SK-N-SH (cell line): ENCODE measurements around the gene ZCCHC17. TPM values are rescaled to one million over a fixed set of nuclear protein-coding genes. Genes with fewer than 3 reads are reported as not detected.

Source experiments
- CTCF ChIA-PET: fragments of 300-600, 350-600 bp; formaldehyde crosslinking; extraction: SDS; loops from one replicate; lab custom pipeline; 2021; lab: Yijun Ruan, JAX
- POLR2A ChIA-PET: fragments of 350-600 bp; sonication (Branson Sonifier 250); formaldehyde crosslinking; extraction: SDS; loops from one replicate; lab custom pipeline; 2020; ENCODE audit warnings: antibody characterized with exemption, inconsistent platforms; lab: Yijun Ruan, JAX
- DNase-seq: peaks from one replicate; pipeline ENCODE4 v3.0.0; 2012
- H2AFZ ChIP-seq: fragments of 200-600 bp; sonication (generic); 2 replicates; pipeline ENCODE4 v1.8.1; 2016; ENCODE audit warnings: antibody characterized with exemption, mild to moderate bottlenecking, low read depth
- H3F3A ChIP-seq: fragments of 200-600 bp; sonication (generic); replicated peaks from 2 replicates; pipeline ENCODE3; 2016; ENCODE audit warnings: antibody characterized with exemption, mild to moderate bottlenecking; ENCODE audit not compliant: insufficient read depth
- H3K27ac ChIP-seq, 2 experiments: fragments of 200-500 bp in 1 of 2; fragments of 200-600 bp in 1 of 2; sonication (Bioruptor generic) in 1 of 2; sonication (generic), shearing (Covaris generic) in 1 of 2; 2 replicates each; pipeline versions ENCODE4 v1.5.1 to v1.6.1; 2014 to 2016; ENCODE audit warnings: low read depth in 2 of 2, inconsistent platforms in 1 of 2, low read length in 1 of 2, mild to moderate bottlenecking in 1 of 2, mixed read lengths in 1 of 2
- H3K27me3 ChIP-seq: fragments of 200-600 bp; sonication (generic), shearing (Covaris generic); 2 replicates; pipeline ENCODE4 v1.6.1; 2016; ENCODE audit warnings: mixed run types; ENCODE audit not compliant: insufficient read depth
- H3K36me3 ChIP-seq, 2 experiments: fragments of 200-500 bp in 1 of 2; fragments of 200-600 bp in 1 of 2; sonication (Bioruptor generic) in 1 of 2; sonication (generic) in 1 of 2; replicated peaks in 1 of 2; 2 replicates each; pipeline versions ENCODE3 to v1.5.1; 2014 to 2016; ENCODE audit warnings: low read length in 1 of 2, mild to moderate bottlenecking in 1 of 2; ENCODE audit not compliant: insufficient read depth in 2 of 2, control insufficient read depth in 1 of 2
- H3K4me1 ChIP-seq, 2 experiments: fragments of 200-500 bp in 1 of 2; fragments of 200-600 bp in 1 of 2; sonication (Bioruptor generic) in 1 of 2; sonication (generic), shearing (Covaris generic) in 1 of 2; 2 replicates each; pipeline versions ENCODE4 v1.5.1 to v1.6.1; 2014 to 2016; ENCODE audit warnings: low read depth in 1 of 2, low read length in 1 of 2, mixed run types in 1 of 2; ENCODE audit not compliant: insufficient read depth in 2 of 2, control insufficient read depth in 1 of 2
- H3K4me2 ChIP-seq: fragments of 200-600 bp; sonication (generic), shearing (Covaris generic); 2 replicates; pipeline ENCODE4 v1.6.1; 2017; ENCODE audit warnings: mixed run types
- H3K4me3 ChIP-seq, 2 experiments: fragments of 200-500 bp in 1 of 2; fragments of 200-600 bp in 1 of 2; sonication (Bioruptor generic) in 1 of 2; sonication (generic), shearing (Covaris generic) in 1 of 2; 2 replicates each; pipeline versions ENCODE4 v1.5.1 to v1.8.1; 2014 to 2016; ENCODE audit warnings: low read depth in 2 of 2, inconsistent platforms in 1 of 2, low read length in 1 of 2, mild to moderate bottlenecking in 1 of 2, mixed read lengths in 1 of 2, moderate library complexity in 1 of 2
- H3K79me2 ChIP-seq: fragments of 200-600 bp; sonication (generic); 2 replicates; pipeline ENCODE4 v1.8.1; 2017; ENCODE audit warnings: mild to moderate bottlenecking; ENCODE audit not compliant: insufficient read depth
- H3K9ac ChIP-seq: fragments of 200-600 bp; sonication (generic); 2 replicates; pipeline ENCODE4 v1.6.1; 2017; ENCODE audit warnings: mixed run types
- H3K9me2 ChIP-seq: fragments of 200-600 bp; sonication (generic); 2 replicates; pipeline ENCODE4 v1.6.1; 2017; ENCODE audit warnings: mixed run types
- H3K9me3 ChIP-seq: fragments of 200-600 bp; sonication (generic); 2 replicates; pipeline ENCODE4 v1.6.1; 2017; ENCODE audit warnings: mixed run types, mild to moderate bottlenecking, moderate library complexity
- H4K20me1 ChIP-seq: fragments of 200-600 bp; sonication (generic); 2 replicates; pipeline ENCODE4 v1.6.1; 2017; ENCODE audit warnings: mild to moderate bottlenecking, mixed run types; ENCODE audit not compliant: insufficient read depth
- ELF1 ChIP-seq: IDR thresholded peaks from 2 replicates; pipeline ENCODE4 v1.4.0; 2012
- EZH2phosphoT487 ChIP-seq: fragments of 200-600 bp; sonication (generic); IDR thresholded peaks from 2 replicates; pipeline ENCODE4 v1.6.1; 2017; ENCODE audit warnings: low read depth, mixed run types, mild to moderate bottlenecking, antibody characterized with exemption, moderate library complexity, borderline replicate concordance
- FOXJ3 ChIP-seq: sonication (generic); formaldehyde crosslinking; IDR thresholded peaks from 2 replicates; pipeline ENCODE4 v1.5.1; 2020; ENCODE audit warnings: mild to moderate bottlenecking, missing genetic modification reagents
- GABPA ChIP-seq: IDR thresholded peaks from 2 replicates; pipeline ENCODE4 v1.4.0; 2012; ENCODE audit warnings: low read depth, mild to moderate bottlenecking
- JUND ChIP-seq: IDR thresholded peaks from 2 replicates; pipeline ENCODE4 v1.4.0; 2012
- MEF2A ChIP-seq: IDR thresholded peaks from 2 replicates; pipeline ENCODE4 v1.4.0; 2012; ENCODE audit warnings: low read depth, borderline replicate concordance
- RAD21 ChIP-seq: IDR thresholded peaks from 2 replicates; pipeline ENCODE4 v1.6.1; 2012; ENCODE audit warnings: mild to moderate bottlenecking, low read length
- RFX5 ChIP-seq: IDR thresholded peaks from 2 replicates; pipeline ENCODE4 v1.6.1; 2012; ENCODE audit warnings: mild to moderate bottlenecking, improper control_type of control experiment, low read length
- RXRA ChIP-seq: IDR thresholded peaks from 2 replicates; pipeline ENCODE4 v1.4.0; 2012; ENCODE audit warnings: low read depth, mild to moderate bottlenecking, borderline replicate concordance
- TAF1 ChIP-seq: IDR thresholded peaks from 2 replicates; pipeline ENCODE4 v1.6.1; 2012; ENCODE audit warnings: low read depth, mild to moderate bottlenecking, low read length, moderate library complexity, borderline replicate concordance
- TEAD4 ChIP-seq: IDR thresholded peaks from 2 replicates; pipeline ENCODE4 v1.4.0; 2012; ENCODE audit warnings: mild to moderate bottlenecking, borderline replicate concordance; ENCODE audit not compliant: insufficient read depth
- WGBS: methylation state at CpG from one replicate; pipeline ENCODE4 v1.1.6; 2017; ENCODE audit warnings: low lambda C conversion rate; 5-methylcytosine and 5-hydroxymethylcytosine counted together
- polyA plus RNA-seq, 3 experiments: library from polyadenylated mRNA; depleted of rRNA; stranded (reverse); fragments of >200 nt; gene quantifications; 2 replicates each; pipeline ENCODE4 v1.2.3, GENCODE V29; 2012
- TF ChIP-seq, protein P1 (sequence below): IDR thresholded peaks from 2 replicates; pipeline ENCODE4 v1.4.0; 2012; ENCODE audit warnings: low read depth
- TF ChIP-seq, protein P2 (sequence below): fragments of 150-350 bp; IDR thresholded peaks from 2 replicates; pipeline ENCODE4 v1.6.1; 2016; ENCODE audit warnings: mild to moderate bottlenecking, low read depth, low read length
- TF ChIP-seq, protein P3 (sequence below): fragments of 200-600 bp; sonication (generic); IDR thresholded peaks from 2 replicates; pipeline ENCODE4 v1.6.1; 2017; ENCODE audit warnings: antibody characterized with exemption, mild to moderate bottlenecking, moderate library complexity
- TF ChIP-seq, protein P4 (sequence below): IDR thresholded peaks from 2 replicates; pipeline ENCODE4; 2012
- TF ChIP-seq, protein P5 (sequence below): IDR thresholded peaks from 2 replicates; pipeline ENCODE4 v1.6.1; 2012; ENCODE audit warnings: mild to moderate bottlenecking, low read depth, low read length, moderate library complexity

Gene ZCCHC17
- polyA plus RNA-seq, 1 of the 3 experiments (the other 2 are of a cell fraction) = 25.8 TPM

DNA sequence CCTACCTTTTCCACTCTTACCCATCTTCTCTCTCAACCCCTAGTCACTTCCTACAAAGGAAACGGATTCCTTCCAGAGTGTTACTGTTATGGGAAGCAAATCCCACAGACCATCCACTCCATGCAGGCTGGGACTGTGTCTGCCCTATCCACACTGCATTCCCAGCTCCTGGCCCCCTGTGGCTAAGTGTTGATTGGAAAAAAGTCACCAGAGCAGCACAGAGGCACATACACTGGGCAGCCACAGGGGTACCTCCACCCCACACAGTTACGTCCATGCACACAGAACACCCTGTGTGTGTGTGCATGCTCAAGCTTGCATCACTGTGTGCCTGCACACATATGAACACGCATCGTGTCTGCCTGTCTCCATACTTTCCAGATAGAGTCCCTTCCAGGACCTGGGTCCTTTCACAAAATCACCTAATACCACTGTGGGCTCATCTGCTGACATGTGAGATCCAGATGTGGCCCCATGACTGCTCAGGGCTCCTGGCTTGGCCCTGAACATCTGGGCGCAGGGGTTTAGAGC is 112.0 kb downstream of the ZCCHC17 start:
- ChIA-PET POLR2A (no interaction called here), CTCF (interaction anchor here (1.8 to 16.1 kb wide), 4 partner anchors 13 to 226 kb away, joined by 5 to 213 read pairs (median 25); no protein-coding TSS in a partner anchor)
- H4K20me1 ChIP-seq = no peaks in the 10 kb centered on the region
- H3K27ac ChIP-seq = no peak overlapping the region
- 61% methylated on average over 5 of the region's 5 CpGs for WGBS
- no peaks in the 10 kb centered on the region for H3K27me3 ChIP-seq
- no peak overlapping the region for H3K4me2 ChIP-seq
- H3K4me3 ChIP-seq = no peak overlapping the region
- peaks cover 5% of the 10 kb centered on the region; the same call in 1 of the 2 replicates for H3K79me2 ChIP-seq
- H3K9me3 ChIP-seq = no peaks in the 10 kb centered on the region
- no peak overlapping the region for H2AFZ ChIP-seq
- H3K9me2 ChIP-seq = no peaks in the 10 kb centered on the region
- H3K36me3 ChIP-seq = no peaks in the 10 kb centered on the region
- no peak for DNase-seq
- peaks cover 0 to 3% of the 10 kb centered on the region in 2 experiments; a peak in 1 of 4 replicates for H3K4me1 ChIP-seq
- H3F3A ChIP-seq = peaks cover 4% of the 10 kb centered on the region
- TF ChIP-seq JUND (no peak), FOXJ3 (CRISPR knock-in tag) (no peak), TEAD4 (no peak)
- TF ChIP-seq, protein P1, sequence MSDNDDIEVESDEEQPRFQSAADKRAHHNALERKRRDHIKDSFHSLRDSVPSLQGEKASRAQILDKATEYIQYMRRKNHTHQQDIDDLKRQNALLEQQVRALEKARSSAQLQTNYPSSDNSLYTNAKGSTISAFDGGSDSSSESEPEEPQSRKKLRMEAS = no peak
- TF ChIP-seq, protein P2, sequence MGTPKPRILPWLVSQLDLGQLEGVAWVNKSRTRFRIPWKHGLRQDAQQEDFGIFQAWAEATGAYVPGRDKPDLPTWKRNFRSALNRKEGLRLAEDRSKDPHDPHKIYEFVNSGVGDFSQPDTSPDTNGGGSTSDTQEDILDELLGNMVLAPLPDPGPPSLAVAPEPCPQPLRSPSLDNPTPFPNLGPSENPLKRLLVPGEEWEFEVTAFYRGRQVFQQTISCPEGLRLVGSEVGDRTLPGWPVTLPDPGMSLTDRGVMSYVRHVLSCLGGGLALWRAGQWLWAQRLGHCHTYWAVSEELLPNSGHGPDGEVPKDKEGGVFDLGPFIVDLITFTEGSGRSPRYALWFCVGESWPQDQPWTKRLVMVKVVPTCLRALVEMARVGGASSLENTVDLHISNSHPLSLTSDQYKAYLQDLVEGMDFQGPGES = no peak
- no peak overlapping the region for H3K9ac ChIP-seq

DNA sequence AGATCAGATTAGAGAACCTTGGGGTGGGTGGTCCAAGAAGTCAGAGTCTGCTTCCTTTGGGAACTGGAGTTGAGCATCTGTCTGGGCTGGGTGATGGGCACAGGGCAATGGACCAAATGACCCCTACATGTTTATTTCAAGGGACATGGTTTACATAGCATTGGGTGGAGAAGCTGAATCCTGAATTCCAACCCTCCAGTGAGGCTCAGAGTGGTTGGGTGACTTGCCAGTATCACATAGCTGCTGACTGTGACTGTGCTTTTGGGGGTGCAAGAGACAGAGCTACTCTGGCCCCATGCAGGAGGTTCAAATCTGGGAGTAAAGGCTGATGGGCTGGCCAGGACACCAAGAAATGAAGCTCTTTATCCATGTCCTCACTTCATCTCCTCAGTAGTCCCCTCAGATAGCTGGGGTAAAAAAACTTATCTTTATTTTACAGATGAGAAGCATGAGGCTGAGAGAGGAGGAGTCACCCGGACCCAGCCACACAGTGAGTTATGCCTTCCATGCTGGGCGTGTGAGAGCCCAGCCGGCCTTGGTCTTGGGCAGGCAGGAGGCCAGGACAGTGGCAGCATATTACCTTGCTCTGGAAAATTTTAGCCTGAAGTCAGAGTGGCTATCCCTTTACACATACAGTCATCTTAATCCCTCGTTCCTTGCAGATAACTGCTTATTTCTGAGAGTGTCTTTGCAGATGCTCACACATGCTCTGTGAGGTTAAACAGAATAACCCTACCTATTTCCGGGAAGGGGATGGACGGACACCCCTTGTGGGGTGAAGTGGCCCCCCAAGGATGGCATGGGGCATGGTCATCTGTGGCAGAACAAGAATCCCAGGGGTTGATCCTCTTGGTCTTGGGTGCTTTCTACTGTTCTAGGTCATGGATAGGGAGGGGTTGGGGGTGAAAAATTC is 113.4 kb downstream of the ZCCHC17 start:
- H3K36me3 ChIP-seq = no peaks in the 10 kb centered on the region
- H3K4me1 ChIP-seq = peaks cover 0 to 12% of the 10 kb centered on the region in 2 experiments; a peak in 1 of 4 replicates
- 59% methylated on average over 6 of the region's 6 CpGs for WGBS
- no peak for DNase-seq
- no peak overlapping the region for H3K9ac ChIP-seq
- no peak overlapping the region for H2AFZ ChIP-seq
- H4K20me1 ChIP-seq = no peaks in the 10 kb centered on the region
- no peak overlapping the region for H3K4me3 ChIP-seq
- H3K4me2 ChIP-seq = no peak overlapping the region
- no peak overlapping the region for H3K27ac ChIP-seq
- H3K27me3 ChIP-seq = no peaks in the 10 kb centered on the region
- CTCF ChIA-PET = interaction anchor here (1.2 to 16.8 kb wide), 6 partner anchors 11 to 227 kb away, joined by 3 to 287 read pairs (median 25); no protein-coding TSS in a partner anchor
- POLR2A ChIA-PET = no interaction called here
- H3K79me2 ChIP-seq = peaks cover 9% of the 10 kb centered on the region; the same call in 1 of the 2 replicates
- H3K9me2 ChIP-seq = no peaks in the 10 kb centered on the region
- H3F3A ChIP-seq = peaks cover 4% of the 10 kb centered on the region
- H3K9me3 ChIP-seq = no peaks in the 10 kb centered on the region
- TF ChIP-seq GABPA (no peak), MEF2A (no peak), RXRA (no peak), TAF1 (no peak), FOXJ3 (CRISPR knock-in tag) (no peak), ELF1 (no peak), RFX5 (no peak), RAD21 (no peak), EZH2phosphoT487 (no peak)
- TF ChIP-seq, protein P3, sequence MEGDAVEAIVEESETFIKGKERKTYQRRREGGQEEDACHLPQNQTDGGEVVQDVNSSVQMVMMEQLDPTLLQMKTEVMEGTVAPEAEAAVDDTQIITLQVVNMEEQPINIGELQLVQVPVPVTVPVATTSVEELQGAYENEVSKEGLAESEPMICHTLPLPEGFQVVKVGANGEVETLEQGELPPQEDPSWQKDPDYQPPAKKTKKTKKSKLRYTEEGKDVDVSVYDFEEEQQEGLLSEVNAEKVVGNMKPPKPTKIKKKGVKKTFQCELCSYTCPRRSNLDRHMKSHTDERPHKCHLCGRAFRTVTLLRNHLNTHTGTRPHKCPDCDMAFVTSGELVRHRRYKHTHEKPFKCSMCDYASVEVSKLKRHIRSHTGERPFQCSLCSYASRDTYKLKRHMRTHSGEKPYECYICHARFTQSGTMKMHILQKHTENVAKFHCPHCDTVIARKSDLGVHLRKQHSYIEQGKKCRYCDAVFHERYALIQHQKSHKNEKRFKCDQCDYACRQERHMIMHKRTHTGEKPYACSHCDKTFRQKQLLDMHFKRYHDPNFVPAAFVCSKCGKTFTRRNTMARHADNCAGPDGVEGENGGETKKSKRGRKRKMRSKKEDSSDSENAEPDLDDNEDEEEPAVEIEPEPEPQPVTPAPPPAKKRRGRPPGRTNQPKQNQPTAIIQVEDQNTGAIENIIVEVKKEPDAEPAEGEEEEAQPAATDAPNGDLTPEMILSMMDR = no peak
- TF ChIP-seq, protein P4, sequence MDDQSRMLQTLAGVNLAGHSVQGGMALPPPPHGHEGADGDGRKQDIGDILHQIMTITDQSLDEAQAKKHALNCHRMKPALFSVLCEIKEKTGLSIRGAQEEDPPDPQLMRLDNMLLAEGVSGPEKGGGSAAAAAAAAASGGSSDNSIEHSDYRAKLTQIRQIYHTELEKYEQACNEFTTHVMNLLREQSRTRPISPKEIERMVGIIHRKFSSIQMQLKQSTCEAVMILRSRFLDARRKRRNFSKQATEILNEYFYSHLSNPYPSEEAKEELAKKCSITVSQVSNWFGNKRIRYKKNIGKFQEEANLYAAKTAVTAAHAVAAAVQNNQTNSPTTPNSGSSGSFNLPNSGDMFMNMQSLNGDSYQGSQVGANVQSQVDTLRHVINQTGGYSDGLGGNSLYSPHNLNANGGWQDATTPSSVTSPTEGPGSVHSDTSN = no peak
- TF ChIP-seq, protein P5, sequence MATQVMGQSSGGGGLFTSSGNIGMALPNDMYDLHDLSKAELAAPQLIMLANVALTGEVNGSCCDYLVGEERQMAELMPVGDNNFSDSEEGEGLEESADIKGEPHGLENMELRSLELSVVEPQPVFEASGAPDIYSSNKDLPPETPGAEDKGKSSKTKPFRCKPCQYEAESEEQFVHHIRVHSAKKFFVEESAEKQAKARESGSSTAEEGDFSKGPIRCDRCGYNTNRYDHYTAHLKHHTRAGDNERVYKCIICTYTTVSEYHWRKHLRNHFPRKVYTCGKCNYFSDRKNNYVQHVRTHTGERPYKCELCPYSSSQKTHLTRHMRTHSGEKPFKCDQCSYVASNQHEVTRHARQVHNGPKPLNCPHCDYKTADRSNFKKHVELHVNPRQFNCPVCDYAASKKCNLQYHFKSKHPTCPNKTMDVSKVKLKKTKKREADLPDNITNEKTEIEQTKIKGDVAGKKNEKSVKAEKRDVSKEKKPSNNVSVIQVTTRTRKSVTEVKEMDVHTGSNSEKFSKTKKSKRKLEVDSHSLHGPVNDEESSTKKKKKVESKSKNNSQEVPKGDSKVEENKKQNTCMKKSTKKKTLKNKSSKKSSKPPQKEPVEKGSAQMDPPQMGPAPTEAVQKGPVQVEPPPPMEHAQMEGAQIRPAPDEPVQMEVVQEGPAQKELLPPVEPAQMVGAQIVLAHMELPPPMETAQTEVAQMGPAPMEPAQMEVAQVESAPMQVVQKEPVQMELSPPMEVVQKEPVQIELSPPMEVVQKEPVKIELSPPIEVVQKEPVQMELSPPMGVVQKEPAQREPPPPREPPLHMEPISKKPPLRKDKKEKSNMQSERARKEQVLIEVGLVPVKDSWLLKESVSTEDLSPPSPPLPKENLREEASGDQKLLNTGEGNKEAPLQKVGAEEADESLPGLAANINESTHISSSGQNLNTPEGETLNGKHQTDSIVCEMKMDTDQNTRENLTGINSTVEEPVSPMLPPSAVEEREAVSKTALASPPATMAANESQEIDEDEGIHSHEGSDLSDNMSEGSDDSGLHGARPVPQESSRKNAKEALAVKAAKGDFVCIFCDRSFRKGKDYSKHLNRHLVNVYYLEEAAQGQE = no peak
